ENCODE data around the gene FGF22. TPM values are rescaled to one million over a fixed set of nuclear protein-coding genes. Genes with fewer than 3 reads are reported as not detected.

The FGF22 gene
- total and polyA plus RNA-seq, 10 of the 15 experiments (the other 5 are each of a cell fraction or from before 2014, with no cell fraction given), result 0.05 TPM; not detected in 9

- no peak for TF ChIP-seq ESRRA (IDR thresholded peaks at IDR 0.05; ENCODE audit: low read length)
- TF ChIP-seq POLR2AphosphoS2 (IDR thresholded peaks at IDR 0.05; ENCODE audit: low read depth, low read length), result no peak
Measured at GRCh38 chr19:648904-649801, 9.5 kb downstream of the FGF22 start (continued).

- no peaks in the 10 kb centered on the region for H3K27me3 ChIP-seq (replicated peaks in 1 of 2; ENCODE audit: control insufficient read depth in 2 of 2, insufficient read depth in 2 of 2, low read length in 1 of 2)
- intact Hi-C loops (cut with micrococcal nuclease; ENCODE audit: unreplicated experiment) (no loop called here), in situ Hi-C loops (cut with MboI) (no loop called here)
- no TSS peak for BruUV-seq (replicated peaks)
- H3K4me1 ChIP-seq (ENCODE audit: control insufficient read depth, insufficient read depth, low read length), result no peaks in the 10 kb centered on the region
- H3K4me3 ChIP-seq, result no peak overlapping the region
- WGBS (ENCODE audit: insufficient coverage, insufficient replicate concordance, low lambda C conversion rate, missing lambda C conversion rate), result 92% methylated on average over 11 of the region's 11 CpGs
- no peak overlapping the region for H3K9ac ChIP-seq (ENCODE audit: control insufficient read depth, insufficient read depth, low read length)
- peaks cover 5% of the 10 kb centered on the region; the same call in 1 of the 2 replicates for H4K20me1 ChIP-seq (ENCODE audit: control insufficient read depth, insufficient read depth)
- no peak overlapping the region for H2AFZ ChIP-seq (ENCODE audit: control insufficient read depth, low read depth, low read length)
- ChIA-PET POLR2A (no interaction called here), SMC1A (ENCODE audit: uncharacterized antibody, unreplicated experiment) (no interaction called here), RAD21 (ENCODE audit: unreplicated experiment) (no interaction called here), CTCF (no interaction called here)
- H3K27ac ChIP-seq (ENCODE audit: control insufficient read depth, insufficient read depth), result no peak overlapping the region
- no peak overlapping the region for H3K4me2 ChIP-seq (ENCODE audit: control insufficient read depth, insufficient read depth)
- H3K9me3 ChIP-seq (replicated peaks; ENCODE audit: control insufficient read depth, insufficient read depth, low read length), result no peaks in the 10 kb centered on the region
- DNase-seq (ENCODE audit: low read depth, low spot score), result no peak
- FAIRE-seq, result no peak
- no peak for ATAC-seq
- TF ChIP-seq ZNF207 (IDR thresholded peaks at IDR 0.05; ENCODE audit: borderline replicate concordance) (no peak), NFXL1 (IDR thresholded peaks at IDR 0.05; ENCODE audit: borderline replicate concordance) (no peak), HDGF (IDR thresholded peaks at IDR 0.05) (no peak), CBFB (IDR thresholded peaks at IDR 0.05; ENCODE audit: low read depth) (no peak), NR2C2 (IDR thresholded peaks at IDR 0.05; ENCODE audit: borderline replicate concordance, control insufficient read depth, insufficient read length, low read depth) (no peak), HDAC6 (IDR thresholded peaks at IDR 0.05; ENCODE audit: unreplicated experiment) (no peak), KLF5 (IDR thresholded peaks at IDR 0.05; ENCODE audit: partially characterized antibody) (no peak), SMARCA5 (IDR thresholded peaks at IDR 0.05) (no peak), KAT2A (conservative IDR thresholded peaks at IDR 0.05; ENCODE audit: control insufficient read depth, low read depth, low read length) (no peak), IKZF1 (conservative IDR thresholded peaks at IDR 0.05) (no peak), RUNX3 (IDR thresholded peaks at IDR 0.05; ENCODE audit: low read length) (no peak), ZNF622 (IDR thresholded peaks at IDR 0.05) (no peak), JUND (IDR thresholded peaks at IDR 0.05; ENCODE audit: low read depth, low read length) (no peak)
- peaks cover 14 to 54% of the 10 kb centered on the region in 2 experiments for H3K36me3 ChIP-seq (ENCODE audit: control insufficient read depth in 2 of 2, insufficient read depth in 2 of 2, low read length in 1 of 2)
- peaks cover 23% of the 10 kb centered on the region for H3K79me2 ChIP-seq (ENCODE audit: control insufficient read depth, insufficient read depth, low read length)
Measured at GRCh38 chr19:650121-650520, 10.4 kb downstream of the FGF22 start.

Measured in GM12878 (cell line).